ENCODE results near the gene FAM89A. TPM values are rescaled to one million over a fixed set of nuclear protein-coding genes. Genes with fewer than 3 reads are reported as not detected.
A peak's percentile ranks its signal among the peaks of the same experiment; 100 is the strongest.

Gene FAM89A
- total and polyA plus RNA-seq, 9 of the 15 experiments (the other 6 are each of a cell fraction or from before 2014, with no cell fraction given) = 8.7 to 66.2 (median 43.3) TPM

- TF ChIP-seq MAX (CRISPR knock-in tag; IDR thresholded peaks at IDR 0.05) (no peak), FIP1L1 (IDR thresholded peaks at IDR 0.05; ENCODE audit: low read depth, low read length, poor library complexity, severe bottlenecking) (no peak), E2F8 (IDR thresholded peaks at IDR 0.05; ENCODE audit: low read depth, partially characterized antibody) (peak; percentile 26), SPI1 (IDR thresholded peaks at IDR 0.05; ENCODE audit: borderline replicate concordance, low read depth, low read length) (peak; percentile 21; the same call in 1 of the 2 replicates), PURB (CRISPR knock-in tag; IDR thresholded peaks at IDR 0.05; ENCODE audit: low read depth) (no peak), ZNF212 (CRISPR knock-in tag; IDR thresholded peaks at IDR 0.05) (no peak), E2F5 (CRISPR knock-in tag; IDR thresholded peaks at IDR 0.05) (no peak), CHD2 (IDR thresholded peaks at IDR 0.05; ENCODE audit: low read depth, low read length) (no peak), TFAP4 (CRISPR knock-in tag; IDR thresholded peaks at IDR 0.05; ENCODE audit: borderline replicate concordance) (peak; percentile 72; the same call in 1 of the 2 replicates), MAFK (IDR thresholded peaks at IDR 0.05; ENCODE audit: low read length) (0 out of 2 replicates have a peak, but pooled peaks have one; percentile 9), KHSRP (IDR thresholded peaks at IDR 0.05) (no peak), XRCC5 (IDR thresholded peaks at IDR 0.05; ENCODE audit: low read depth, low read length) (no peak), NCOR1 (IDR thresholded peaks at IDR 0.05) (peak; percentile 85), SMARCC2 (IDR thresholded peaks at IDR 0.05; ENCODE audit: low read depth) (no peak; the same call in 1 of the 2 replicates), HDAC6 (IDR thresholded peaks at IDR 0.05; ENCODE audit: low read depth, low read length) (no peak), BRF1 (IDR thresholded peaks at IDR 0.05; ENCODE audit: borderline replicate concordance, extremely low read depth, insufficient read length) (no peak), PRDM10 (IDR thresholded peaks at IDR 0.05; ENCODE audit: partially characterized antibody) (peak; percentile 49), SMARCA4 (IDR thresholded peaks at IDR 0.05) (peak; percentile 89), STAT5A (IDR thresholded peaks at IDR 0.05; ENCODE audit: borderline replicate concordance, low read length) (peak; percentile 58; the same call in 1 of the 2 replicates), CSDE1 (IDR thresholded peaks at IDR 0.05) (no peak; a peak in 1 of 4 replicates), MCM7 (IDR thresholded peaks at IDR 0.05) (no peak)
These were observed 25.6 kb upstream of the FAM89A start (continued) for GRCh38 chr1:231065510-231066241.

Measured in K562 (cell line).